H9 (cell line): ENCODE measurements around the gene LRRC15. TPM values are rescaled to one million over a fixed set of nuclear protein-coding genes. Genes with fewer than 3 reads are reported as not detected.

Experiments
- DNase-seq: peaks from one replicate; pipeline ENCODE4 v3.0.0-alpha.2; 2017
- H2AFZ ChIP-seq: one replicate; pipeline ENCODE4 v1.6.1; 2013; ENCODE audit warnings: mild to moderate bottlenecking, low read length, control low read depth, moderate library complexity
- H2AK5ac ChIP-seq: 2 replicates; pipeline ENCODE4 v1.6.1; 2013; ENCODE audit warnings: low read length, control low read depth, mixed read lengths; ENCODE audit not compliant: insufficient read length
- H2BK120ac ChIP-seq: one replicate; pipeline ENCODE4 v1.6.1; 2013; ENCODE audit warnings: low read depth, mild to moderate bottlenecking, low read length, control low read depth, inconsistent platforms; ENCODE audit not compliant: poor library complexity, severe bottlenecking
- H2BK12ac ChIP-seq: 2 replicates; pipeline ENCODE4 v1.6.1; 2013; ENCODE audit warnings: low read length, control low read depth, mixed read lengths, low read depth; ENCODE audit not compliant: insufficient read length
- H2BK15ac ChIP-seq: 2 replicates; pipeline ENCODE4 v1.6.1; 2013; ENCODE audit warnings: low read depth, low read length, control low read depth
- H2BK20ac ChIP-seq: one replicate; pipeline ENCODE4 v1.6.1; 2013; ENCODE audit warnings: low read depth, mild to moderate bottlenecking, low read length, control low read depth, inconsistent platforms; ENCODE audit not compliant: poor library complexity, severe bottlenecking
- H2BK5ac ChIP-seq: 2 replicates; pipeline ENCODE4 v1.6.1; 2013; ENCODE audit warnings: low read length, control low read depth, mixed read lengths; ENCODE audit not compliant: insufficient read length
- H3K14ac ChIP-seq: 2 replicates; pipeline ENCODE4 v1.6.1; 2013; ENCODE audit warnings: low read length, control low read depth; ENCODE audit not compliant: insufficient read depth
- H3K18ac ChIP-seq: 2 replicates; pipeline ENCODE4 v1.6.1; 2013; ENCODE audit warnings: low read depth, mild to moderate bottlenecking, mixed read lengths, low read length, control low read depth; ENCODE audit not compliant: insufficient read length
- H3K23ac ChIP-seq: 2 replicates; pipeline ENCODE4 v1.6.1; 2013; ENCODE audit warnings: low read length, control low read depth, mixed read lengths, low read depth; ENCODE audit not compliant: insufficient read length
- H3K23me2 ChIP-seq: 2 replicates; pipeline ENCODE4 v1.6.1; 2013; ENCODE audit warnings: low read depth, mild to moderate bottlenecking, mixed read lengths, low read length, control low read depth; ENCODE audit not compliant: insufficient read length, poor library complexity, severe bottlenecking
- H3K27ac ChIP-seq: 2 replicates; pipeline ENCODE4 v1.5.1; 2013; ENCODE audit warnings: low read length, control low read depth, mixed read lengths, low read depth; ENCODE audit not compliant: insufficient read length
- H3K27me3 ChIP-seq: 2 replicates; pipeline ENCODE4 v1.6.1; 2013; ENCODE audit warnings: low read length, control low read depth, inconsistent platforms; ENCODE audit not compliant: insufficient read depth
- H3K4ac ChIP-seq: 2 replicates; pipeline ENCODE4 v1.6.1; 2013; ENCODE audit warnings: low read depth, mild to moderate bottlenecking, control low read depth, inconsistent platforms, low read length, moderate library complexity
- H3K4me1 ChIP-seq: 2 replicates; pipeline ENCODE4 v1.6.1; 2013; ENCODE audit warnings: low read length, control low read depth, inconsistent platforms; ENCODE audit not compliant: insufficient read depth
- H3K4me2 ChIP-seq: 2 replicates; pipeline ENCODE4 v1.6.1; 2013; ENCODE audit warnings: low read length, control low read depth, mixed read lengths; ENCODE audit not compliant: insufficient read length, insufficient read depth
- H3K56ac ChIP-seq: 2 replicates; pipeline ENCODE4 v1.6.1; 2013; ENCODE audit warnings: low read depth, mild to moderate bottlenecking, mixed read lengths, low read length, control low read depth; ENCODE audit not compliant: insufficient read length
- H3K79me1 ChIP-seq: 2 replicates; pipeline ENCODE4 v1.6.1; 2013; ENCODE audit warnings: low read depth, mild to moderate bottlenecking, moderate library complexity, low read length, control low read depth, inconsistent platforms; ENCODE audit not compliant: insufficient read depth, poor library complexity, severe bottlenecking
- H3K79me2 ChIP-seq: 2 replicates; pipeline ENCODE4 v1.6.1; 2013; ENCODE audit warnings: low read length, control low read depth, inconsistent platforms; ENCODE audit not compliant: insufficient read depth
- H3K9ac ChIP-seq: 2 replicates; pipeline ENCODE4 v1.6.1; 2013; ENCODE audit warnings: low read length, control low read depth, mixed read lengths; ENCODE audit not compliant: insufficient read length; ENCODE audit errors: extremely low read depth
- H3K9me3 ChIP-seq: one replicate; pipeline ENCODE4 v1.6.1; 2013; ENCODE audit warnings: low read depth, low read length, inconsistent platforms; ENCODE audit not compliant: control insufficient read depth
- H3T11ph ChIP-seq: one replicate; pipeline ENCODE4 v1.6.1; 2013; ENCODE audit warnings: mild to moderate bottlenecking, low read length, control low read depth, inconsistent platforms
- H4K20me1 ChIP-seq: one replicate; pipeline ENCODE4 v1.6.1; 2013; ENCODE audit not compliant: control insufficient read depth, insufficient read length, insufficient read depth
- H4K5ac ChIP-seq: 2 replicates; pipeline ENCODE4 v1.6.1; 2013; ENCODE audit warnings: low read depth, mild to moderate bottlenecking, mixed read lengths, low read length, control low read depth; ENCODE audit not compliant: insufficient read length
- H4K8ac ChIP-seq: replicated peaks from 2 replicates; pipeline ENCODE4 v1.6.1; 2013; ENCODE audit warnings: low read length, control low read depth, mixed read lengths, low read depth; ENCODE audit not compliant: insufficient read length
- H4K91ac ChIP-seq: 2 replicates; pipeline ENCODE4 v1.6.1; 2013; ENCODE audit warnings: low read depth, mild to moderate bottlenecking, moderate library complexity, mixed read lengths, low read length, control low read depth; ENCODE audit not compliant: insufficient read length
- H3K27ac Mint-ChIP-seq, 3 experiments: 2 replicates in 2 of 3; 3 replicates in 1 of 3; pipeline ENCODE4 v1.8.0; 2020 to 2021; ENCODE audit warnings: mixed read lengths in 3 of 3, mild to moderate bottlenecking in 1 of 3, moderate library complexity in 1 of 3
- H3K27me3 Mint-ChIP-seq: 2 replicates; pipeline ENCODE4 v1.8.0; 2021; ENCODE audit warnings: low read depth, mild to moderate bottlenecking, moderate library complexity, mixed read lengths
- H3K36me3 Mint-ChIP-seq, 3 experiments: 2 replicates in 2 of 3; 3 replicates in 1 of 3; pipeline ENCODE4 v1.8.0; 2020 to 2021; ENCODE audit warnings: low read depth in 3 of 3, mixed read lengths in 3 of 3; ENCODE audit not compliant: insufficient read depth in 1 of 3
- H3K4me1 Mint-ChIP-seq, 2 experiments: 2 replicates each; pipeline ENCODE4 v1.8.0; 2020; ENCODE audit warnings: mixed read lengths in 2 of 2
- H3K4me3 Mint-ChIP-seq, 2 experiments: 2 replicates in 1 of 2; 3 replicates in 1 of 2; pipeline ENCODE4 v1.8.0; 2020 to 2021; ENCODE audit warnings: mild to moderate bottlenecking in 2 of 2, mixed read lengths in 2 of 2, moderate library complexity in 1 of 2
- H3K9me3 Mint-ChIP-seq, 2 experiments: 2 replicates in 1 of 2; 3 replicates in 1 of 2; pipeline ENCODE4 v1.8.0; 2020; ENCODE audit warnings: mild to moderate bottlenecking in 2 of 2, mixed read lengths in 2 of 2, moderate library complexity in 1 of 2
- WGBS: extraction: QIAGEN DNeasy Blood & Tissue Kit; methylation state at CpG from one replicate; pipeline ENCODE4 v1.1.7; 2013; ENCODE audit warnings: missing lambda C conversion rate, low lambda C conversion rate, mixed read lengths; ENCODE audit not compliant: insufficient read length; ENCODE audit errors: extremely low coverage; 5-methylcytosine and 5-hydroxymethylcytosine counted together
- total RNA-seq: library from RNA; stranded (reverse); gene quantifications from 2 replicates; pipeline ENCODE4 v1.2.1, GENCODE V29; 2021
- TF ChIP-seq, protein P1 (sequence below): fragments of 200-600 bp; sonication (generic); conservative IDR thresholded peaks from 3 replicates; pipeline ENCODE4 v1.8.0; 2021; ENCODE audit warnings: antibody characterized with exemption, mild to moderate bottlenecking

LRRC15 gene
- total RNA-seq, 1 experiment from 2014 or later: 0.07 TPM

DNA sequence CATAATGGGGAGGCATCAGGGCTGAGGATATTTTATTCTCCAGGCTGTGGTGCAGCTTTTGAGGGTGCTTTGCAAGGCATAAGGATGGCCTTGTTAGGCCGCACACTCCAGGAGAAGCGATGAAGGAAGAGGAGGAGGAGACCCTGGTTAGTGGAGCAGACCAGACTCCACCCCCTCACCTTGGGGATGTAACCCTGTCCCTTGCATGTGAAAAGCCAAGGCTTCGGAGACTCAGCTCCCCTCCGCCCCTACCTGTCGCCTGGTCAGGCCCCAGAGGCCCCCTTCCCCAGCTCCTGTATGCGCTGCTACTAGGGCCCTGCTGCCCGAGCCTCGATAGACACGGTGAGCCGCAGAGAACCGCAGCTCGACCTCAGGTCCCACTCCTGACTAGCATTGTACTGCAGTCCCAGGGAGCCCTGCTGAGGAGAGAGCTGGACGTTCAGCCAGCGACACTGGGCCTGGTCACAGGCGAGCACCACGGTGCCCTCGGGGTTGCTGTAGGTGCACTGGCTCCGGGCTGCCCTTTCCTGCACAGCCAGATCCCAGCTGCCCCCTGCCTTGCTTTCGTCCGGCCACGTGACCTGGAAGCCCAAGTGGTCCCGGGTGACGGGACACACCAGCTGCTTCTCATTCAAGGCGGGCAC lies 28.7 kb downstream of the LRRC15 start:
- no peaks in the 10 kb centered on the region for H3K23me2 ChIP-seq
- H3K27me3 ChIP-seq: no peaks in the 10 kb centered on the region; the same call in 1 of the 2 replicates
- no peak overlapping the region for H4K91ac ChIP-seq
- no peak overlapping the region for H2AK5ac ChIP-seq
- H4K20me1 ChIP-seq: no peaks in the 10 kb centered on the region
- H3K9ac ChIP-seq: no peak overlapping the region
- no peak overlapping the region for H3K23ac ChIP-seq
- Mint-ChIP-seq H3K27ac (no peak overlapping the region; a peak in 1 of 7 replicates), H3K4me1 (peaks cover 31 to 37% of the 10 kb centered on the region in 2 experiments), H3K36me3 (no peaks in the 10 kb centered on the region), H3K9me3 (no peaks in the 10 kb centered on the region; a peak in 1 of 5 replicates), H3K27me3 (peaks cover 40% of the 10 kb centered on the region), H3K4me3 (peak overlapping the region in 1 of 2 experiments; percentile 62; a peak in 2 of 5 replicates)
- WGBS: no CpG with 5 or more reads among the region's 24 CpGs
- TF ChIP-seq, protein P1, sequence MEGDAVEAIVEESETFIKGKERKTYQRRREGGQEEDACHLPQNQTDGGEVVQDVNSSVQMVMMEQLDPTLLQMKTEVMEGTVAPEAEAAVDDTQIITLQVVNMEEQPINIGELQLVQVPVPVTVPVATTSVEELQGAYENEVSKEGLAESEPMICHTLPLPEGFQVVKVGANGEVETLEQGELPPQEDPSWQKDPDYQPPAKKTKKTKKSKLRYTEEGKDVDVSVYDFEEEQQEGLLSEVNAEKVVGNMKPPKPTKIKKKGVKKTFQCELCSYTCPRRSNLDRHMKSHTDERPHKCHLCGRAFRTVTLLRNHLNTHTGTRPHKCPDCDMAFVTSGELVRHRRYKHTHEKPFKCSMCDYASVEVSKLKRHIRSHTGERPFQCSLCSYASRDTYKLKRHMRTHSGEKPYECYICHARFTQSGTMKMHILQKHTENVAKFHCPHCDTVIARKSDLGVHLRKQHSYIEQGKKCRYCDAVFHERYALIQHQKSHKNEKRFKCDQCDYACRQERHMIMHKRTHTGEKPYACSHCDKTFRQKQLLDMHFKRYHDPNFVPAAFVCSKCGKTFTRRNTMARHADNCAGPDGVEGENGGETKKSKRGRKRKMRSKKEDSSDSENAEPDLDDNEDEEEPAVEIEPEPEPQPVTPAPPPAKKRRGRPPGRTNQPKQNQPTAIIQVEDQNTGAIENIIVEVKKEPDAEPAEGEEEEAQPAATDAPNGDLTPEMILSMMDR: no peak
- no peaks in the 10 kb centered on the region for H3K79me2 ChIP-seq
- peak; percentile 83 for DNase-seq
- H3K18ac ChIP-seq: no peak overlapping the region
- H3K4me1 ChIP-seq: peaks cover 4% of the 10 kb centered on the region
- no peak overlapping the region for H2AFZ ChIP-seq
- no peak overlapping the region for H4K5ac ChIP-seq
- no peak overlapping the region for H2BK120ac ChIP-seq
- H3T11ph ChIP-seq: no peak overlapping the region
- no peak overlapping the region for H2BK12ac ChIP-seq
- H2BK20ac ChIP-seq: no peak overlapping the region
- H3K14ac ChIP-seq: no peak overlapping the region
- no peak overlapping the region for H2BK5ac ChIP-seq
- no peaks in the 10 kb centered on the region for H3K9me3 ChIP-seq
- no peak overlapping the region for H3K56ac ChIP-seq
- H4K8ac ChIP-seq: no peak overlapping the region
- H3K4ac ChIP-seq: no peak overlapping the region
- H2BK15ac ChIP-seq: no peak overlapping the region
- no peak overlapping the region for H3K27ac ChIP-seq
- no peak overlapping the region for H3K4me2 ChIP-seq
- no peaks in the 10 kb centered on the region for H3K79me1 ChIP-seq
